ENCODE data around the gene NRG2.

- TF ChIP-seq CBX2 (IDR thresholded peaks at IDR 0.05; ENCODE audit: borderline replicate concordance, low read depth) (no peak), RAD21 (conservative IDR thresholded peaks at IDR 0.05 in 1 of 2, IDR thresholded peaks at IDR 0.05 in 1 of 2) (no peak), PHF8 (IDR thresholded peaks at IDR 0.05; ENCODE audit: borderline replicate concordance, low read depth) (no peak), CTCF (IDR thresholded peaks at IDR 0.05) (no peak), POLR2A (IDR thresholded peaks at IDR 0.05; ENCODE audit: low read length) (no peak), HES2 (IDR thresholded peaks at IDR 0.05) (no peak), MAX (IDR thresholded peaks at IDR 0.05) (no peak), RFX5 (IDR thresholded peaks at IDR 0.05) (no peak), HMGXB4 (CRISPR knock-in tag; IDR thresholded peaks at IDR 0.05; ENCODE audit: borderline replicate concordance) (no peak), ZNF302 (CRISPR knock-in tag; IDR thresholded peaks at IDR 0.05) (no peak), CHD2 (IDR thresholded peaks at IDR 0.05; ENCODE audit: low read length, partially characterized antibody) (no peak), ZFP36 (IDR thresholded peaks at IDR 0.05; ENCODE audit: borderline replicate concordance, partially characterized antibody) (no peak), ESRRA (IDR thresholded peaks at IDR 0.05; ENCODE audit: borderline replicate concordance, low read length) (no peak)
Observed at GRCh38 chr5:140049205-140049604, 6.1 kb upstream of the NRG2 start.

Data from A549 (cell line).